Measurements from ENCODE around the gene SMYD3.

Gene SMYD3

GRCh38 chr1:246512635-246513034, 5.6 kb upstream of the SMYD3 start:
- Histone ChIP-seq H4K20me1 (ENCODE audit: insufficient read depth) (no peaks in the 10 kb centered on the region), H3K36me3 (ENCODE audit: insufficient read depth) (no peaks in the 10 kb centered on the region), H3K27ac (no peak overlapping the region), H3K9ac (no peak overlapping the region), H3K79me2 (ENCODE audit: insufficient read depth, low read depth) (no peaks in the 10 kb centered on the region), H2AFZ (ENCODE audit: low read depth) (no peak overlapping the region), H3K27me3 (ENCODE audit: insufficient read depth, low read depth) (no peaks in the 10 kb centered on the region), H3K4me2 (no peak overlapping the region), H3K4me1 (ENCODE audit: low read depth, poor library complexity, severe bottlenecking) (peaks cover 1% of the 10 kb centered on the region), H3K4me3 (IDR thresholded peaks at IDR 0.05; ENCODE audit: insufficient read depth, low read depth, low read length) (no peak overlapping the region)
- TF ChIP-seq, protein P1, sequence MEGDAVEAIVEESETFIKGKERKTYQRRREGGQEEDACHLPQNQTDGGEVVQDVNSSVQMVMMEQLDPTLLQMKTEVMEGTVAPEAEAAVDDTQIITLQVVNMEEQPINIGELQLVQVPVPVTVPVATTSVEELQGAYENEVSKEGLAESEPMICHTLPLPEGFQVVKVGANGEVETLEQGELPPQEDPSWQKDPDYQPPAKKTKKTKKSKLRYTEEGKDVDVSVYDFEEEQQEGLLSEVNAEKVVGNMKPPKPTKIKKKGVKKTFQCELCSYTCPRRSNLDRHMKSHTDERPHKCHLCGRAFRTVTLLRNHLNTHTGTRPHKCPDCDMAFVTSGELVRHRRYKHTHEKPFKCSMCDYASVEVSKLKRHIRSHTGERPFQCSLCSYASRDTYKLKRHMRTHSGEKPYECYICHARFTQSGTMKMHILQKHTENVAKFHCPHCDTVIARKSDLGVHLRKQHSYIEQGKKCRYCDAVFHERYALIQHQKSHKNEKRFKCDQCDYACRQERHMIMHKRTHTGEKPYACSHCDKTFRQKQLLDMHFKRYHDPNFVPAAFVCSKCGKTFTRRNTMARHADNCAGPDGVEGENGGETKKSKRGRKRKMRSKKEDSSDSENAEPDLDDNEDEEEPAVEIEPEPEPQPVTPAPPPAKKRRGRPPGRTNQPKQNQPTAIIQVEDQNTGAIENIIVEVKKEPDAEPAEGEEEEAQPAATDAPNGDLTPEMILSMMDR (conservative IDR thresholded peaks at IDR 0.05; ENCODE audit: low read depth, low read length): no peak

DNA sequence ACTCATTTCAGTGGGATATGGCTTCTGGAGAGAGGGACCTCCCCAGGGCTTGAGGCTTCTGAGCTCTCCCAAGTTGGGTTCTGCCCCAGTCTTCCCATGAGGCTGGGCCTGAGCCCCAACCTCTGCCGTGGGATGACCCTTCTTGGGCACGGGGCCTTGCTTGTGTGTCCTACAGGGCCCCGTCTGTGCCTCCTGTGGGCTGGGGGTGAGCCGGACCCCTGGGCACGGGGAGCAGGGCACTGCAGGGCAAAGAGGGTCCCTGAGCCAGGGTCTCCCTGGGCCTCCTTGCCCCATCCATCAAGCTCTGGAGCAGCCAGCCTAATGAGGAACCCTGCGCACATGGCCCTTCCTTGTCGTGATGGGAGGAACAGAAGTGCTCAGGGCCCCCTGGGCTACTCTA, 5.2 kb upstream of the SMYD3 start:
- TF ChIP-seq, protein P1 (conservative IDR thresholded peaks at IDR 0.05; ENCODE audit: low read depth, low read length): no peak

DNA sequence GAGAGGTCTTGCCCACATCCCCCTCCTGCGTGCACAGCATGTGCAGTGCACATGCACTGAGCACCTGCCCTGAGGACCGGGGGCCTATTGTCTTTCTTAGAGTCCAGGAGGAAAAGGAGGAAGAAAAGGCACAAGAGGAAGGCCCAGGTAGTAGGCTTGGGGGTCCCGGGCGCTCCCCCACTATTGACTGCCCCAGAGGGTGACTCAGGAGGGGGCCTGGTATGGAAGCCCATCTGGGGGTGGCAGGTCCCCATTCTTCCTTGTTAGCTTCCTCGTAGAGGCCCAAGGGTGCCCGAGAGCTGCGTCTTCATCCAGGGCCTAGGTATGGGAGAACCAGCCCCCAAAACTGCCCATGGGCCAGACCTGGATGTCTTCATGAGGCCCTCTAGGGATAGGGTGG, 4.1 kb upstream of the SMYD3 start:
- no peak overlapping the region for H3K4me3 ChIP-seq (IDR thresholded peaks at IDR 0.05; ENCODE audit: insufficient read depth, low read depth, low read length)
- no peak overlapping the region for H3K4me2 ChIP-seq
- no peaks in the 10 kb centered on the region for H3K27me3 ChIP-seq (ENCODE audit: insufficient read depth, low read depth)
- no peak overlapping the region for H3K9ac ChIP-seq
- no peaks in the 10 kb centered on the region for H4K20me1 ChIP-seq (ENCODE audit: insufficient read depth)
- no peaks in the 10 kb centered on the region for H3K79me2 ChIP-seq (ENCODE audit: insufficient read depth, low read depth)
- H2AFZ ChIP-seq (ENCODE audit: low read depth): no peak overlapping the region
- H3K27ac ChIP-seq: no peak overlapping the region
- TF ChIP-seq, protein P1 (conservative IDR thresholded peaks at IDR 0.05; ENCODE audit: low read depth, low read length): no peak
- no peaks in the 10 kb centered on the region for H3K36me3 ChIP-seq (ENCODE audit: insufficient read depth)
- peaks cover 7% of the 10 kb centered on the region for H3K4me1 ChIP-seq (ENCODE audit: low read depth, poor library complexity, severe bottlenecking)

More for the DNA sequence above, 5.2 kb upstream of the SMYD3 start:
- no peak overlapping the region for H3K27ac ChIP-seq
- H3K79me2 ChIP-seq (ENCODE audit: insufficient read depth, low read depth): no peaks in the 10 kb centered on the region
- H3K36me3 ChIP-seq (ENCODE audit: insufficient read depth): no peaks in the 10 kb centered on the region
- no peak overlapping the region for H3K4me2 ChIP-seq
- no peak overlapping the region for H3K4me3 ChIP-seq (IDR thresholded peaks at IDR 0.05; ENCODE audit: insufficient read depth, low read depth, low read length)
- no peak overlapping the region for H2AFZ ChIP-seq (ENCODE audit: low read depth)
- no peaks in the 10 kb centered on the region for H4K20me1 ChIP-seq (ENCODE audit: insufficient read depth)
- no peak overlapping the region for H3K9ac ChIP-seq
- peaks cover 4% of the 10 kb centered on the region for H3K4me1 ChIP-seq (ENCODE audit: low read depth, poor library complexity, severe bottlenecking)
- H3K27me3 ChIP-seq (ENCODE audit: insufficient read depth, low read depth): no peaks in the 10 kb centered on the region

- Histone ChIP-seq H3K27ac (no peak overlapping the region), H3K27me3 (ENCODE audit: insufficient read depth, low read depth) (no peaks in the 10 kb centered on the region), H3K4me1 (ENCODE audit: low read depth, poor library complexity, severe bottlenecking) (peaks cover 11% of the 10 kb centered on the region), H3K4me2 (no peak overlapping the region), H3K9ac (no peak overlapping the region), H4K20me1 (ENCODE audit: insufficient read depth) (no peaks in the 10 kb centered on the region), H2AFZ (ENCODE audit: low read depth) (no peak overlapping the region), H3K4me3 (IDR thresholded peaks at IDR 0.05; ENCODE audit: insufficient read depth, low read depth, low read length) (no peak overlapping the region), H3K36me3 (ENCODE audit: insufficient read depth) (no peaks in the 10 kb centered on the region), H3K79me2 (ENCODE audit: insufficient read depth, low read depth) (no peaks in the 10 kb centered on the region)
- TF ChIP-seq, protein P1 (conservative IDR thresholded peaks at IDR 0.05; ENCODE audit: low read depth, low read length): no peak
Measured at GRCh38 chr1:246510147-246511030, 3.3 kb upstream of the SMYD3 start.
